Measurements from ENCODE around the gene SUCO.
"Not testable (repeated sequence)": the region's sequence is repeated elsewhere in the genome, so short reads cannot be mapped to it uniquely, and the experiment has no call there.

The SUCO gene, protein sequence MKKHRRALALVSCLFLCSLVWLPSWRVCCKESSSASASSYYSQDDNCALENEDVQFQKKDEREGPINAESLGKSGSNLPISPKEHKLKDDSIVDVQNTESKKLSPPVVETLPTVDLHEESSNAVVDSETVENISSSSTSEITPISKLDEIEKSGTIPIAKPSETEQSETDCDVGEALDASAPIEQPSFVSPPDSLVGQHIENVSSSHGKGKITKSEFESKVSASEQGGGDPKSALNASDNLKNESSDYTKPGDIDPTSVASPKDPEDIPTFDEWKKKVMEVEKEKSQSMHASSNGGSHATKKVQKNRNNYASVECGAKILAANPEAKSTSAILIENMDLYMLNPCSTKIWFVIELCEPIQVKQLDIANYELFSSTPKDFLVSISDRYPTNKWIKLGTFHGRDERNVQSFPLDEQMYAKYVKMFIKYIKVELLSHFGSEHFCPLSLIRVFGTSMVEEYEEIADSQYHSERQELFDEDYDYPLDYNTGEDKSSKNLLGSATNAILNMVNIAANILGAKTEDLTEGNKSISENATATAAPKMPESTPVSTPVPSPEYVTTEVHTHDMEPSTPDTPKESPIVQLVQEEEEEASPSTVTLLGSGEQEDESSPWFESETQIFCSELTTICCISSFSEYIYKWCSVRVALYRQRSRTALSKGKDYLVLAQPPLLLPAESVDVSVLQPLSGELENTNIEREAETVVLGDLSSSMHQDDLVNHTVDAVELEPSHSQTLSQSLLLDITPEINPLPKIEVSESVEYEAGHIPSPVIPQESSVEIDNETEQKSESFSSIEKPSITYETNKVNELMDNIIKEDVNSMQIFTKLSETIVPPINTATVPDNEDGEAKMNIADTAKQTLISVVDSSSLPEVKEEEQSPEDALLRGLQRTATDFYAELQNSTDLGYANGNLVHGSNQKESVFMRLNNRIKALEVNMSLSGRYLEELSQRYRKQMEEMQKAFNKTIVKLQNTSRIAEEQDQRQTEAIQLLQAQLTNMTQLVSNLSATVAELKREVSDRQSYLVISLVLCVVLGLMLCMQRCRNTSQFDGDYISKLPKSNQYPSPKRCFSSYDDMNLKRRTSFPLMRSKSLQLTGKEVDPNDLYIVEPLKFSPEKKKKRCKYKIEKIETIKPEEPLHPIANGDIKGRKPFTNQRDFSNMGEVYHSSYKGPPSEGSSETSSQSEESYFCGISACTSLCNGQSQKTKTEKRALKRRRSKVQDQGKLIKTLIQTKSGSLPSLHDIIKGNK (N-terminal part only)

DNA sequence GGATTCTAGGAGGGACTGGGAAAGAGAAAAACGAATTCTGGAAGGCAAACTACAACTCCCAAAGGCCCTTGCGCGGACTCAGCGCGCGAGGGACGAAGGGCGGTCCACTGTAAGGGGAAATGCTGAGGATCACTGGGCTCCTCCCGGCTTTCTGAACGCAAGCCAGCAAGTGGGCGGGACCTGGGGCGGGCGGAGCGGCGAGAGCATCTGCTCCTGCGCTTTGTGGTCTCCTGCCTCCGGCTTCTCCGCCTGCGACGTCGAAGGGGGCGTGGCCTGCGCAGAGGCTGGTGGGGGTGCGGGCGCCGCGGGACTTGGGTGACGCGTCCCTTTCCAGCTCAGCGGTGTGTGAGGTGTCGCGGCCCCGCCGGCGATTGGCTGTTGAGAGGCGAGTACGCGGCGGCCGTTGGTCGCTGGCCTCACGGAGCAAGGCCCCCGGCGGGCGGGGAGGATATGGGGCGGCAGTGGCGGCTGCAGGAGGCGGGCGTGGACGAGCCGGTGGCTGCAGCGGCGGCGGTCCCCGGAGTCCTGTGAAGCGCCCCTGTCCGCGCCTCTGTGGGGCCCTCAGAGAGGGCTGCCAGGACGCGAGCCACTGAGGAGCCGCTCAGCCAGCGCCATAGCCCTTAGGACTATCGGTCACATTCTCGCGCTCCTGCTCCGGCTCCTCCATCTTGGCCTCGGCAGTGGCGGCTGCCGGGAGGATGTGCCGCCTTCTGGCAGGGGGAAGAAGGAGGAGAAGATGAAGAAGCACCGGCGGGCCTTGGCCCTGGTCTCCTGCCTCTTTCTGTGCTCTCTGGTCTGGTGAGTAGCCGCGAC, at the start of gene SUCO:
TSS of gene SUCO (plus strand) at position 451 of the 813 bp plus-strand sequence. CDS start at position 737, 286 bp downstream.
- DNase-seq (ENCODE audit: low spot score) (peak; percentile 99), FAIRE-seq (peak; percentile 83)

DNA sequence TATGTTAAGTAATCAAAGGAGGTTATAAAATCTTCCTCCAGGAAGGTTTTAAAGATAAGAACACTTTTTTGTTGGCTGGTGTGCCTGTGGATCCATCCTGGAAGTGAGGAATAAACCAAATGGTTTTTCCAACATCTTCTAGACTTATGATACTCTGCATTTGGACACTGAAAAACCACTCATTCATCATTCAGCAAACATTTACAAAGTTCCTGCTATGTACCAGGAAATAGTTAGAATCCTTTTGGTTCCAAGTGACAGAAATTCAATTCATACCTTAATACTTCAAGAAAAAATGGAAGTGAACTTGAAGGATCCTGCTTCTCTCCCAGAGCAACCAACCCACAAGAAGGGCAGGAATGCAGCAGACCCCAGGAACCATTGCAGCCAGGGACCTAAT, 49.5 kb upstream of the SUCO start:
- DNase-seq (ENCODE audit: low spot score) (no peak), FAIRE-seq (no peak)

DNA sequence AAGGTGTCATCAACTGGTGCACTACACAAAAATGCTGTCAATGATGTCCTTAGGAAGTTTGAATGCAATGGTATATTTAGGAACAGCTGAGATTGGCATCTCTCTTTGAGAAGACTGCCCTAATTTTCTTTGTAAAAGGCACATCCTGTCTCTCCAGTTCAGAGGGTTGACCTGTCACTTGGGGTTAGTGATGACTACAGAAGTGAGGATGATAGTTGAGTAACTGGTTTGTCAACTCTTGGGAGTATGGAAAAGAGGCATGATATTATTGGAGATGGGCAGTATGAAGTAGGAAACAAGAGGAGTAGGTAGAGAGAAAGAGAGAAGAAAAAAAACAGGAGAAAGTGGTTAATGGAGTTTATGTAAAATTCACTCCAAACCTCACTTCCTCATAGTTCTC, 48.7 kb upstream of the SUCO start:
- no peak for FAIRE-seq

DNA sequence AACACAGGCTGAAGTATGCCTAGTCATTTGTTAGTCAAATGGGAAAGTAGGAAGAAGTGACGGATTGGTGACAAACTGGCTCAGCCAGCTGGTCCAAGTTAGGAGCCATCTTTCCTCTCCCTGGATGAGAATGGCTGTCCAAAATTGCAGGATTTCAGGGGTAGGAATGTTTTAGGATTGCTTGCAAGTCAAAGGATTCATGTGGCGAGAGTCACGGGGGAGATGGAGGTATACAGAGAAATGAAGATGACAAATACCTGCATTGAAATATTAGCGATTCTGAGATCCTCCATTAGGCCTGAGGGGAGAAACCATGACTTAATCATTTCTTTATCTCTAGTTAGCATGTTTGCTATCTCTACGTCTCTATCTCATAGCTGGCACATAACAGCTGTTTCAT, 47.3 kb upstream of the SUCO start:
- no peak for DNase-seq (ENCODE audit: low spot score)

More for the DNA sequence above, 48.7 kb upstream of the SUCO start:
- DNase-seq (ENCODE audit: low spot score) = no peak

DNA sequence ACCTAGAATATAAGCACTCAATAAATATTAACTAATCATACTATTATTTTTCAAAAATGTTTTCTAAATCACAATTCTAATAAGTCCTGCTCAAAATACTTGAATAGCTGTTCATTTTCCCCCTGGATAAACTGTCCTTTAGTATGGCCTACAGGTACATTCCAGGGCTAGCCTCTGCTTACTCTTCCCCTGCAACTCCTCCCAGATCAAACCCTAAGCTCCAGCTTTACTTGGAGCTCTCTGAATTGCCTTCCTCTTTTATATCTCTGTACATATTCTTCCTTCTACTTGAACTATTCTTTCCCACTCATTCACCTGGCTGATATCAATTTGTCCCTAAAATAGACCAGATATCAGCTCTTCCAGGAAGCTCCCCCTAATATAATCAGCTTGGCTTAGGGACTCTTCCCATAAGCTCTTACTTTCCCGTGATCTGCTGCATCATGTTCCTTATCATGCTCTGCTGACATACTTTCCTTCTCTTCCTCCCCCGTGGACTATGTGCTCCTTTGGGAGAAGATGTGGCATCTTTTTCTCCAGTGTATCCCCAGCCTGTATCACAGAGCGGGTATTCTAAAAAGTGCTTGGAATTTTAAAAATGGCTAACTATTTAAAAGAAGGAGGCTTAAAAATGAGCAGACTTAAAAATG, 46.0 kb upstream of the SUCO start:
- DNase-seq (ENCODE audit: low spot score) = no peak
- FAIRE-seq = no peak

More for the DNA sequence above, 47.3 kb upstream of the SUCO start:
- no peak for FAIRE-seq

DNA sequence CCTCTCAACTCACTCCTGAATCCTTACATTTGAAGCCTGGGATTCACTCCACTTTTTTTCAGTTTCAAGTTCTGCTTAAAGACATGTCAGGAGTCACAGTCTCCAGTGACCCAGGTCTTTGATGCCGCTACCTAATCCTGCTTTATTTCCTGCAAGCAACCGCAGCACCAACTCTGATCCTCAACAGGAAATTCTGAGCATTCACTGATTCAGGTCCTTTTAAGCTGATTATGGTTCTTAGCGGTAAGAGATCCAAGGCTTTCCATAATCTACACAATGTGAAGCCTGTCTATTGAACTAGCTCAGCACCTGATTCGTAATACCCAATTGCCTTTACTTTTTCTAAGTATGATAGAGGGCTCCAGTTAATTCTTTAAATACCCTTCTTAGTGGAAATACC, 45.4 kb upstream of the SUCO start:
- no peak for FAIRE-seq
- no peak for DNase-seq (ENCODE audit: low spot score)

DNA sequence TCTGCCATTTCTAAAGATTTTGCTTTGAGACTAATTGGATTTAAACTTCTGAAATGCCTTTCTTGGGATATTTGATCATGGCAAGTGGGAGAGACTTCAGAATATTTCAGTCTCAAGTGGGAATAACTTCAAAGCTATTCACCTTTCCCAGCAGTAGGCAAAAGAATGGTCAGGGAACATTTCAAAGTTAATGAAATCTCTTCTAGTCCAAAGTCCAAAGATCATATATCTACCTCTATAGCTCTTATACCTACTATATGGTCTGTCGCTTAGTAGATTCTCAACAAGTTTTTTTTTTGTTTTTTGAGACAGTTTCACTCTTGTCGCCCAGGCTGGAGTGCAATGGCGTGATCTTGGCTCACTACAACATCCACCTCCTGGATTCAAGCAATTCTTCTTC, 44.6 kb upstream of the SUCO start:
- no peak for FAIRE-seq
- no peak for DNase-seq (ENCODE audit: low spot score)

DNA sequence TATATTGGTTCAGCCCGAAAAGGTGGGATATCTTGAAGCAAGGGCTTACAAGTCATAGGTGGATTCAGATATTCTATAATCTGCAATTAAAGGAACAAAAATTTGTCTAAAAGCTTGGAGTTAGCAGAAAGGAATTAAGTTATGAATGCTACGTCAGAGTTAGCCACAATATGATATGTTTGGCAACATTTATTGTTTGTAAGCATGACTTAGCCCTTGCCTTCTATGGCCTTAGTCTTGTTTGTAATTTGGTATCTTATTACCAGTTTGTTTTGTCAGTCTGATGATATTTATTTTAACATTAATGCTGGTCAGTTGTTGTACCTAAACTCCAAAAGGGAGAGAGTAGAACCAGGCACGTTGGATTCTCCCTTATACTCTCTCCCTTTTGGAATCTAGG, 43.1 kb upstream of the SUCO start:
- DNase-seq (ENCODE audit: low spot score) (no peak), FAIRE-seq (no peak)

DNA sequence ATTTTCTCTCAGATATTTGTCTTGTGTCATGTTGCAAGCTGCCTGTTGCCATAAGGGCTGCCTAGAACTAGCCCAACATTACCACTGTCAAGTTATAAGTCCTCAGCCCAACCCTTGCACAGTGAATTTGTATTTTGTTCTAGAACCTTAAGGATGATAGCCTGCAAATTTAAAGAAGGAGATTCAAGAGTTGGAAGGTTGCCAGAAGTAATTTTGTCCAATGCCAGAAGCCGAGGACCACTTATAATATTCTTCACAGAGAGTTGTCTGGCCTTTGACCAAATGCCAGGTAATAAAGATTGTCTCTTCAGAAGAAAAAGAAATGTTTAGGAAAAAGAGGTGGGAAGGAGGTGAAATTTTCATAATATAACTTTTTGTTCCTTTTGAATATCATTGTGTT, 40.5 kb upstream of the SUCO start:
- FAIRE-seq = no peak
- DNase-seq (ENCODE audit: low spot score) = no peak

DNA sequence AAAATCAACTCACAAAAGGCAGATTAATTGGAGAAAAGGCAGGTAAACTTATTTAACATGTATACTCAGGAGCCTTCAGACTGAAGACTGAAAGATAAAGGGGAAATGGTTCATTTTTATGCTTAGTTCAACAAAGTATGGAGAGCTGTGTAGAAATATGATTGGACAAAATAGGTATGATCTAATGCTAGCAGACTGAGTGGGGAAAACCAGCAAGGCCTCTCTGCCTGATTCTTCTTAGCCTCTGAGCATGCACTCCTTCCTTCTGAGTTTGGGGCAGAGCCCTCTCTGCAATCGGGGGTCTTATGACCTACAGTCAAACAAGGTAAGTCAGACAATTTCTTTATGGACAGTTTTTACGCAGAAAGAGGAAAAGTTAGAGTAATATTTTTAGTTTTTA, 38.8 kb upstream of the SUCO start:
- DNase-seq (ENCODE audit: low spot score) = no peak
- no peak for FAIRE-seq

DNA sequence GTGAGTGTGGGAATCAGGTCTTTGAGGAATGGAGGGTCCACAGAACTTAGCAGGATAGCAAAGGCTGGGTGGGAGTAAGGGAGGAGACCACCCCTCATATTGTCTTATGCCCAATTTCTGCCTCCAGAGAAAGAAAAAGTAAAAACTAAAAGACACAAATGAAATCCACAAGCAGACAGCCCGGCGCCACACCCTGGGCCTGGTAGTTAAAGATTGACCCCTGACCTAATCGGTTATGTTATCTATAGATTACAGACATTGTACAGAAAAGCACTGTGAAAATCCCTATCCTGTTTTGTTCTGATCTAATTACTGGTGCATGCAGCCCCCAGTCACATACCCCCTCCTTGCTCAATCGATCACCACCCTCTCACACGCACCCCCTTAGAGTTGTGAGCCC, 36.8 kb upstream of the SUCO start:
- DNase-seq (ENCODE audit: low spot score); FAIRE-seq: not testable (repeated sequence)

DNA sequence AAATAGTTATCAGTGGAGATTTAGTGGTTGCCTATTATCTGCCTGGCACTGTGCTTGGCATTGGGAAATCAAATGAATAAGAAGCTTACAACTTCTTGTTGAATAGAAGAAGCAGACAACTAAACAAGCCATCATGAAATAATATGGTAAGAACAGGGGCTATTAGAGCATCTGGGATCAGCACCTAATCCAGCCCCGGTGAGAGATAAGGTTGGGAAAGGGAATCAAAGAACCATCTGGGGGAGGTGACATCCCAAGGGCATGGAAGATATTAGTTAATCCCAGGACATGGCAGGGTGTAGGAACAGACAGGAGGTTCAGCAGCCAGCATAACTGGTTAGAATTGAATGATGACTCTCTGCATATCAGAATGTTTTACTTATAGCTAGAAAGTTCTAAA, 36.3 kb upstream of the SUCO start:
- no peak for FAIRE-seq
- no peak for DNase-seq (ENCODE audit: low spot score)

DNA sequence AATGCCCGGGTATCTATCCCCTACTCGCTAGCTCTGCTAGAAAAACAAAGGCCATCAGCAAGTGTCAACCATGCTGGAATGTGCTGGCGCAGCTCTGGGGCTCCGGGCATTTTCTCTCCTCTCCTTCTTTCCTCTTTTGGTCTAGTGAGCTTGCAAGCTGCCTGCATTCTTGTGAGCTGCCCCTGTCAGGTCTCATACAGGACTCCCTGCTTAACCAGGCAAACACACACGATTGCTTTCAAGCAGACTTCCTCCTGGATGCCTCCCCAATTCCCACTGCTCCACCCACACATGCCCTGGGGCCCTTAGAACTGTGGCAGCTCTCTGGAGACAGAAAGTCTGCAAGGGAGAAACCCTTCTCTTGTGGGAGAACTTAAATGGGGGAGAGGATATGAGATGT, 35.7 kb upstream of the SUCO start:
- DNase-seq (ENCODE audit: low spot score) = no peak
- FAIRE-seq = no peak

DNA sequence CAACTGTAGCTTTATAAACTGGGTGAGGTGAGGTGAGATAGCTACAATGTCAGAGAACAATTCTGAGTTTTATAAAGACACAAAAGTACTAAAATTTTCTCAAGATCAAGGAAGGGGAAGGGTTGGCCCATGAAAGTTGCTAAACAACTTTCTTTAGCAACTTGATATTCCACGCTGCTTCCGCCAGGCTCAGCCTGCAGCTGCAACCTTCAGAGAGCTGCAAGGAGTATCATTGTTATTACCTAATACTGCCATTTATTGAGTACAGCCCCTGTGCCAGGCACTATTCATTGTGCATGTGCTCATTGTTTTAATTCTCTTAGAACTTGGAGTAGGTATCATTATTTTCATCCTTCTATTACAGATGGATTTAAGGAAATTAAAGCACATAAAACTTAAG, 34.1 kb upstream of the SUCO start:
- DNase-seq (ENCODE audit: low spot score) (no peak), FAIRE-seq (no peak)

DNA sequence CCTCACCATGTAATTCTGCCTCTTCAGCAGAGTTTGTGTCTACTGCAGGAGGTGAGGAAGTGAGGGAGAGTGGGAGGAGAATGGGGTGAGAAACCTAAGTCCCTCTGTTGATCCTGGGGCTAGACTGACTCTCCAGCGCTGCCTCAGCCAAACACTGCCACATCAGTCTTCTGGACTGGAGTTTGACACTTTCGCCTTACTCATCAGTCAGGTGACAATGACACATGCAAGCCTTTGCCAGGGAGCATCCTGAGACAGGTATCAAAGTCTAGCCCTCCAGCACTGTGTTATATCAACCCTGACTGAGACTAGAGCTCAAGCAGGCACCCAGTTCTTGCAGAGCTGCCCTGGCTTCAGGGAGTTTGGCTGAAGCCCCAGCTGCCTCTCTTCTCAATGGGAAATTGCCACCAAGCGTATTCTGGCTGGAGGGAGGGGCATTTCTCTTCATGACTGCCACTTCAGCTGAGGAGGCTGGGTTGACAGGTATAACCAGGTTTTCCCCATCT, 33.3 kb upstream of the SUCO start:
- FAIRE-seq (no peak), DNase-seq (ENCODE audit: low spot score) (peak; percentile 26)

DNA sequence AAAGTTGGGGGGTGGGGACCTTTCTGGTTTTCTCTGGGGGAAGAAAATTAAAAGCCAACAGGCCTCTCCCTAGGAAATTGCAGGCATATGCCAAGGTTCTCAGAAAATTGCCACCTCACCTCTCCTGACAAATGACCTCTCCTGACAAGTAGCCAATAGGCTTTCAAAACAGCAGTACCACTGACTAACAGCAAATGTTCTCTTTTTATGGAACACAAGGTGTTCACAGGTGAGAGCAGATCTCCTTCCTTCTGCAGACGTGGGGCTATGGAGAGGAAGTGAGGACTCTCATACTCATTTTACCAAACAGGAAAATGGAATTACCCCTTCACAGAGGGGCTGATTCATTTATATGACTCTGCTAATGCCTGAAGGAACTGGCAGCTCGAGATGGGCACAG, 32.7 kb upstream of the SUCO start:
- FAIRE-seq (no peak), DNase-seq (ENCODE audit: low spot score) (no peak)

DNA sequence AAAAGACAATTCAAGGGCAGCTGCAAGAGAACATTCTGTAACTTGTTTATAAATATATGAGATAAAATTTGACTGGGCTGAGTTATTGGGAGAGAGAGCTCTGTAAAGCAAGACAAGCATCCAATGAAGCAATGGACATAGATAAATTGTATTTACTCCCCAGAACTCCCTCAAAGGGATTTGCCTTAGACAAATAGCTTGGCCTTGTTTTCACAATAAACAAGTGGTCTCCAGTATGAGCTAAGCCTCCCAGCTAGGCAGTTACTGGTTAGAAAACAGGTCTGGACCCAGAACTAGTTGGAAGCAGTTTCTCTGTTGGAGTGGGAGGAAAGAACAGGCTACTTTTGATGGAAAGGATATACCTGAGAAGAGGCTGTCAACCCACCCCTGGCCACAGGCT, 25.2 kb upstream of the SUCO start:
- FAIRE-seq = no peak
- no peak for DNase-seq (ENCODE audit: low spot score)

DNA sequence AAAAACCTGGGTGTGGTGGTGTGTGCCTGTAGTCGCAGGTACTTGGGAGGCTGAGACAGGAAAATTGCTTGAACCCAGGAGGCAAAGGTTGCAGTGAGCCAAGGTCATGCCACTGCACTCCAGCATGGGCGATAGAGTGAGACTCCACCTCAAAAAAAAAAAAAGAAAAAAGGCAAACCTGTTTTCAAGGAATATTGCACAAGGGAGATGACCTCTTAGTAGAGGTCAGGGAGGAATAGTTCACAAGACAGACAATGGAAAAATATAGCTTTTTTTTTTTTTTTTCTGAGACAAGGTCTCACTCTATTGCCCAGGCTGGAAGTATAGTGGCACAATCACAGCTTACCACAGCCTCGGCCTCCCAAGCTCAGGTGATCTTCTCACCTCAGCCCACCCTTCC, 22.5 kb upstream of the SUCO start:
- FAIRE-seq = no peak
- DNase-seq (ENCODE audit: low spot score) = no peak

DNA sequence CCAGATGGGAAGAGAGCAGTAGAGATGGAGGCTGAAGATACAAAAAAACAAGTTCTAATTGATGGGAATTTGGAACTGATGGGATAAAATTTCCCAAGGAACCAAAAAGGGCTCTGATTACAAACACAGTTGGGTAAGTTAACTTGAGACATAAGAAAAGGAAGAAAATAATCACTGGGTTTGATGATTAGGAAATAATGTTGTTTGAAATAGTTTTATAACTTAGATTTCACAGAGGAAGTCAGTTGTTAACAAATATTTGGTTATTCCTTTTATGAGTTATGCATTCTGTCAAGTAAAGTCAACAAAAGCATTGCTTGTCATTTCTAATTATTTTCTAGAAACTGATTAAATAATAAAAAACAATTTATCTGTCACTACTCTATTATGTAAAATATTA, 20.4 kb upstream of the SUCO start:
- DNase-seq (ENCODE audit: low spot score) = no peak

DNA sequence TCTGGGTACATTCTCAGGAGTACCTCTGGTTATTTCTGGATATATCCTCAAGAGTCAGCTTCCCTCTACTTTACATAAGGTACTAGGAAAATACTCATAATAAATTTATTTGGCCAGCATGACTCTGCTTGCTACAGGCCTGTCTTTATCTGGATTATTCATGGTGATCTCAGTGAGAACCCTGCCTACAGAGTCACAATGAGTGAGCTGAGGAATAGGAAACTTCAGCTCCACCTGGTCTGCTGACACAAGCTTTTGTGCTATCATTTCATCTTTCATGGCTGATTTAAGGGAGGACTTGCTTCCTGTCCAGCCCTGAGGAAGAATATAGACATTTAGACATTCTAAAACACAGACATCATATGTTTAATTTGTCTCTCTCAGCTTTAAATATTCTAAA, 19.5 kb upstream of the SUCO start:
- FAIRE-seq (no peak), DNase-seq (ENCODE audit: low spot score) (no peak)

More for the DNA sequence above, 20.4 kb upstream of the SUCO start:
- no peak for FAIRE-seq

Measured in urothelium cell line (cell line).